ENCODE results near the gene MYOM3.
A peak's percentile ranks its signal among the peaks of the same experiment; 100 is the strongest.

- TF ChIP-seq CTCF (IDR thresholded peaks at IDR 0.05; ENCODE audit: low read depth, low read length, poor library complexity, severe bottlenecking) (peak; percentile 15), EZH2phosphoT487 (IDR thresholded peaks at IDR 0.05; ENCODE audit: borderline replicate concordance, low read length) (no peak)
These were observed 46.1 kb upstream of the MYOM3 start for GRCh38 chr1:24157918-24158481.

Data from DOHH2 (cell line).